GM21381 (cell line): ENCODE results near the gene PIP4P1.
"Not testable (repeated sequence)": the region's sequence is repeated elsewhere in the genome, so short reads cannot be mapped to it uniquely, and the experiment has no call there.

Source experiments
- ATAC-seq: cut with Tn5 transposase; IDR thresholded peaks from one replicate; pipeline ENCODE4 v1.9.1; 2021; ENCODE audit warnings: mild to moderate bottlenecking, moderate library complexity; ENCODE audit not compliant: unreplicated experiment

The PIP4P1 gene

DNA sequence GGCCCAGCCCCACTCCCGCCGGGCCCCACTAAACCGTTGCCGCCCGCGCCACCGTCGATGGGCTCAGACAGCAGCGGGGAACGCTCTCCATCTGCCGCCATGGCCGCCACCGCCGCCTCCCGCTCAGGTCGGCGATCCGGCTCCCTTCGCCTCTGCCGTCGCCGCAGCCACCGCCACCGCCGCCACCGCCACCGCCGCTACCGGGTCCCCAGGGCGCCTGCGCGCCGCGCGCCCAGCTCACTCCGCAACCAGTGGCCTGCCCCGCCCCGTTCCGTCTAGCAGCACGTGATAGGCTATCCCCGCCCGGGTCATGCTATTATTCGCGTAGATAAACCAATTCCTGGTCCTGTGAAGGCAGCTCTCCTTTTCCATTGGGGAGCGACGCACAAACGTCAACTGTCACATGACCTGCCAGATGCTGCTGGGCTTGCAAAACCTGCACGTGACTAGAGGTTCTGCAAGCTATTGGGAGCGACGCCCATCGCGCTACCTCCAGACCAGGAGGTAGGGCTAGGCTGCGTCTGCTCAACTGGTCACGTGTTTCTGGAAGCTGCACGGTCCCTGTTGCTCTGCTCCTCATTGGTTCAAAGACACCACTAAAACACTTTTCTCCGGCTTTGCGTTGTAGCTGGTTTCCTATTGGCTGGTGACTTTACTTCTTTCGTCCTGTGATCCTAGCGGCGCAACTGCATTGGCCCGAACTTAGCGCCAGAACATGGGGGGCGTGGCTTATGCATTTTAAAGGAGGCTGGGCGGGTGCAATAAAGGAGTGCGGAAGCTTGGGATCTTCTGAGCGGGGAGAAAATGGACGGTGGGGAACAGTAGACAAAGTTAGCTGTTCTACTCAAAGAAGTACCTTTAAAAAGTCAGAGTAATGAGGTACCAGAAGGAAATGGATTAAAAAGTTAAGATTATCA is at the start of gene PIP4P1:
TSS of gene PIP4P1 (minus strand) at position 210 of the 917 bp plus-strand sequence. CDS start at position 101, 109 bp downstream.
- peak; percentile 91 for ATAC-seq

DNA sequence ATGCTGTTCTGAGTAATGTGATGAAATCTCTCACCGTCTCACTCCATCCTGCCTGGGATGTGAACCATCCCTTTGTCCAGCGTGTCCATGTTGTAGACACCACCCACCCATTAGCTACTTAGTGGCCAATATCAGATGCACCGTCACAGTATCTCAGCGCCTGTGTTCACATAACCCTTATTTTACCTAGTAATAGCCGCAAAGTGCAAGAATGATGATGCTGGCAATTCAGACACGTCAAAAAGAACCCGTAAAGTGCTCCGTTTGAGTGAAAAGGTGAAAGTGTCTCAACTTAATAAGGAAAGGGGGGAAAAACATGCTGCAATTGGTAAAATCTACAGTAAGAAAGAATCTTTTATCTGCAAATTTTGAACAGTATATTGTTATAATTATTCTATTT is 47.1 kb upstream of the PIP4P1 start:
- ATAC-seq: no peak

DNA sequence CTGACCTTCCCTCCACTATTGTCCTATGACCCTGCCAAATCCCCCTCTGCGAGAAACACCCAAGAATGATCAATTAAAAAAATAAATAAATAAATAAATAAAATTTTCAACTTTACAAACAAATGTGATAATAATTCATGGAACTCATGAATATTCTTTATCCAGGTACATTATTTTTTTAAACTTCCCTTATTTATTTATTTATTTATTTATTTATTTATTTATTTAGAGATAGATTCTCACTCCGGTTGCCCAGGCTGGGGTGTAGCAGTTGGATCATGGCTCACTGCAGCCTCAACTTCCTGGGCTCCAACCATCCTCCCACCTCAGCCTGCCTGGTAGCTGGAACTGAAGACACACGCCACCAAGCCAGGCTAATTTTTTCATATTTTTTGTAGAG is 46.3 kb upstream of the PIP4P1 start:
- not testable (repeated sequence) for ATAC-seq

DNA sequence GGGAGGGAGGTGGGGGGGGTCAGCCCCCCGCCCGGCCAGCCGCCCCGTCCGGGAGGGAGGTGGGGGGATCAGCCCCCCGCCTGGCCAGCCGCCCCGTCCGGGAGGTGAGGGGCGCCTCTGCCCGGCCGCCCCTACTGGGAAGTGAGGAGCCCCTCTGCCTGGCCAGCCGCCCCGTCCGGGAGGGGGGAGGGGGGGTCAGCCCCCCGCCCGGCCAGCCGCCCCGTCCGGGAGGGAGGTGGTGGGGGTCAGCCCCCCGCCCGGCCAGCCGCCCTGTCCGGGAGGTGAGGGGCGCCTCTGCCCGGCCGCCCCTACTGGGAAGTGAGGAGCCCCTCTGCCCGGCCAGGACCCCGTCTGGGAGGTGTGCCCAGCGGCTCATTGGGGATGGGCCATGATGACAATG is 45.5 kb upstream of the PIP4P1 start:
- not testable (repeated sequence) for ATAC-seq

DNA sequence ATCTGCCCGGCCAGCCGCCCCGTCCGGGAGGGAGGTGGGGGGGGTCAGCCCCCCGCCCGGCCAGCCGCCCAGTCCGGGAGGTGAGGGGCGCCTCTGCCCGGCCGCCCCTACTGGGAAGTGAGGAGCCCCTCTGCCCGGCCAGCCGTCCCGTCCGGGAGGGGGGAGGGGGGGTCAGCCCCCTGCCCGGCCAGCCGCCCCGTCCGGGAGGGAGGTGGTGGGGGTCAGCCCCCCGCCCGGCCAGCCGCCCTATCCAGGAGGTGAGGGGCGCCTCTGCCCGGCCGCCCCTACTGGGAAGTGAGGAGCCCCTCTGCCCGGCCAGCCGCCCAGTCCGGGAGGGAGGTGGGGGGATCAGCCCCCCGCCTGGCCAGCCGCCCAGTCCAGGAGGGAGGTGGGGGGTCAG is 45.0 kb upstream of the PIP4P1 start:
- not testable (repeated sequence) for ATAC-seq

DNA sequence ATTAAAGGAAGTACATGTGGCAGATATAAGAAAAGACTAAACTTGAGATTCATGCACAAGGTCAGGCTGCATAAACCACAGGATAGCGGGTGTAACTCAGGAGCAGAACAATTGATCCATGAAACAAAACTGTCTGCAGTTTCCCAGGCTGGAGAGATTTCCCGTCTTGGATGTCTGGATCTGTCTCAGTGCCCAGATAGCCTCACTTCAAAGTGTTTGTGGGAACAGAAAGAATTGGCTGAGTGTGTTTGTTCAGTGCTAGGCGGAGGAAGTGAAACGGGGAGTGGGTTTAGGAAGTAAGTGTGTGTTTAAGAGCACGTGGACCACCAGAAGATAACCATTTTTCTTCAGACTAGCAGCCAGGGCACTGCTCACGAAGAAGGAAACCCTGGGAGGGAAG is 42.7 kb upstream of the PIP4P1 start:
- ATAC-seq: no peak

DNA sequence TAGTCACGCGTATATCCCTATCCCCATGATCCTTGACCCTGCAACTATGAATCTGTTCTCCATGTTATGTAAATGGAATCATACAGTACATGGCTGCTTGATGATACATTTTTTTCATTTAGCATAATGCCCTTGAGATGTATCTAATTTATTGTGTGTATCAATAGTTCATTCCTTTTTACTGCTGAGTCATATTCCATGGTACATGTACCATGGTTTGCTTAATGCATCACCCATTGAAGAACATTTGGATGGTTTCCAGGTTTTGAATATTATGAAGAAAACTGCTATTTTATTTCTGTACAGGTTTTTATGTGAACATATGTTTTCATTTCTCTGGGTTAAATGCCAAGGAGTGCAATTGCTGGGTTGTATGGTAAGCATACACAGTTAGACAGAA is 40.1 kb upstream of the PIP4P1 start:
- no peak for ATAC-seq

DNA sequence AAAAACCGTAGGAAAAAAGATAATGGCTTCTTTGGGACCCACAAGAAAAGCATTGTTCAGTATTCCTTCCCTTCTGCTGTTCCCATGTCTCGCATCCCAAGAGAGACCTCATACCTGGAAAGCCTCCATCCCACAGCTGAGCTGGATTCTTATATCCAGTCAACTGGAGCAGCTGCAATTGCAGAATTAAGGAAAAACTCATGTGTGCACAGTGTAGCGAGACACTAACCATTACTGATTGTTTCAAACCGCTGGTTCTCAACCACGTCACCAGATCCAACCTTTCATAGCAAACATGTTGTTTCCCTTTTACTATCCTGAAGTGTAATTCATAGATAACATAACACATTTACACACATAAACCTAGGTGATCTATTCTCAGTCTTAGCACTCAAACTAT is 38.6 kb upstream of the PIP4P1 start:
- ATAC-seq: no peak

DNA sequence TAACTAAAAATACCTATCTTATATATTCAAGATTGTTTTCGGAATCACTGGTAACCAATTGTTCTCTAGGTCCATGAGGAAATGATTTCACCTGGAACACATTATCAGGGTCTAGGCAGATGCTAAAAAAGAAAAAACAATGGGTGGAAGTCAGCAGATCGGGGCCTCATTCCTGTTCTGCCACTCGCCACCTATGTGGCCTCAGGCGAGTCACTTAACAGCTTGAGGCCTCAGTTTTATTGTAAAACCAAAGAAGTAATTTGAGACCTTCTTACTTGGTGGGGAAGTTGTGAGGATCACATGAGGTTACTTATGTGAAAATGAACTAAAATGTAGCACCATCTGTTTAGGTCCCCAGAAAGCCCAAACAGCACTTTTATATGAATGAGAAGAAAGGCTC is 37.9 kb upstream of the PIP4P1 start:
- ATAC-seq: no peak

DNA sequence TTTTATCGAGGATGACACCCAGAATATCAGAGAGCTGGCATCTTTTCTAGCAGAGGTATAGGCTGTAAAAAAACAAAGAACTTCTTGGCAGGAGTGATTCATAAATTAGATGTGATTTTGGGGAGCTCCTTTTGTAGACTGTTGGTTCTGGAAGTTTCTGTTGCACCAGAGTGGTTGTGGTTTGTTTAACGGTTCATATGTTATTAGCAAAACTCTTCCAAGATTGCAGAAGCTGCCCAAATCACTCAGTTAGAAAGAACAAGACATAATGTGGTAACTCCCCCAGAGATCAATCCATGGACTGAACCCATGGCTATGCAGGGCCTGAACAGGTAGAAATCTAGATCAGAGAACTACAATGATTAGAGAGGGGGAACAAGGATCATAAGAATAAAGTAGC is 37.4 kb upstream of the PIP4P1 start:
- ATAC-seq: no peak

DNA sequence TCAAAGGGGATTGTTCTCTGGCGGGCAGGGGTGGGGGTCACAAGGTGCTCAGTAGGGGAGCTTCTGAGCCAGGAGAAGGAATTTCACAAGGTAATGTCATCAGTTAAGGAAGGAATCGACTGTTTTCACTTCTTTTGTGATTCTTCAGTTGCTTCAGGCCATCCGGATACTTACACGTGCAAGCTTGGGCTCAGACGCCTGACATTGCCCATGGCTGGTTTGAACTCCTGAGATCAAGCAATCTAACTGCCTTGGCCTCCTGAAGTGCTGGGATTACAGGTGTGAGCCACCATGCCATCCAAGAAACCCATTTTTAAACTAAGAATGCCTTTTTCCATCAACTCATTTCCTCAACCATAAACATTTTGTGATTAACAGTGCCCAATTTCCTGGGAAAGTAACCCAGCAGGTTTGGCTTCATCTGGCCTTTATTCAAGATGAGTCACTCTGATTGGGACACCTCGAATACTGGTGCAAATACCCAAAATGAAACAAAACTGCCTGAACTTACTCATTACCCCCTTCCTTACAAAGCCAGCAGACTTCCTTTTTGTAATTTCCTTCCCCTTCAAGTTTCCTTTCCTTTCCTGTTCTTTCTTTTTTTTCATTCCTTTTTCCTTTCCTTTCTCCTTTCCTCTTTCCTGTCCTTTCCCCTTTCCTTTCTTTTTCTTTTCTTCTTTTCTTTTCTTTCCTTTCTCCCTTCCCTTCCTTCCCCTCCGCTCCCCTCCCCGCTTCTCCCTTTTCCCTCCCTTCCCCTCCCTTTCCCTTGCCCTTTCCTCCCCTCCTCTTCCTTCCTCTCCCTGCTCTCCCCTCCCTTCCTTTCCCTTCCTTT is 33.9 kb upstream of the PIP4P1 start:
- no peak for ATAC-seq

DNA sequence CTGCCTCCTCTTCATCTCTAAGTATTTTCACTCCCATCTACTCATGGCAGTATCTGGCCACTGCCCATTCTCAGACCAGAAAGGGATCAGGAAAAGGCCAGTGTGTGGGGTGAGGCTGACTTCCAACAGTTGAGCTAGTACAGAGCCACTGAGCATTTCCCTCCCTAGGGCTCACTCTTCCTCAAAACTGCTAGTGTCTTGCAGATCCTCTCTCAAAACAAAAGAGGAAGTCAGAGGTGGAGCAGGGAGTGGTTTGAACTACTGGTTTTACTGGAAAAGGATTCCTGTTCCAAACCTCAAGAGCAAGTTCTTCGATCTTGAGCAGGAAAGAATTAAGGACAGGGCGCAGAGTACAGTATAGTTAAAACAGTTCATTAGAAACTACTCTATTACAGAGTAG is 32.4 kb upstream of the PIP4P1 start:
- ATAC-seq: no peak

DNA sequence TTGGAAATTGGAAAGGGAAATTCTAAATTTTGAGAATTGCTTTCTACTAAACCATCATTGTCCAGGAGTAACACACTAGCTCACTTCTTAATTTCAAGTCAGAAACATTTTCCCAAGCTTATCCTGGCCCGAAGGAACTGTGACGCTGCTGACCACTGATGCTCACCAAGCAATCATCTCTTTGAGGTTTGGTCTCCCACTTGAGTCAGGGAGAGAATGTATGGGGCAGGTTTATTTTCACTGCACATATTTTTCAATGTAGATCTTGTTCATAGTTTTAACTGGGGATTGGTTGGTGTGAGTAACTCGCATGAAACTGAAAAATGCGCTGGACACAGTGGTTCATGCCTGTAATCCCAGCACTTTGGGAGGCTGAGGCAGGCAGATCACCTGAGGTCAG is 31.3 kb upstream of the PIP4P1 start:
- ATAC-seq: no peak

DNA sequence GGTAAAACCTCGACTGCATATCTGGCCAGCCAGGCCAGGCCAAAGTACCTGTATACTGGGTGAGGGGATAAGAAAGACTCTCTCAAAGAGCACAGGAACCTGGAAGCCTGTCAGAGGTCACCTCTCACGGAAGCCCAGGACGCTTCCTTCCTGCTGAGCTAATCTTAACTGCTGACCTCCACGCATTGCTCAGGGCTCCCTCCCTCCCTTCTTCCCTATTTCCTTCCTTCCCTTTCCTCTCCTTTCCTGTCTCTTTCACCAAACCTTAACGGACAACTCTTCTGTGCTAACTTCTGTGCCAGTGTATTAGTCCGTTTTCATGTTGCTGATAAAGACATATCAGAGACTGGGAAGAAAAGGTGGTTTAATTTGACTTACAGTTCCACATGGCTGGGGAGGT is 29.3 kb upstream of the PIP4P1 start:
- ATAC-seq: no peak

DNA sequence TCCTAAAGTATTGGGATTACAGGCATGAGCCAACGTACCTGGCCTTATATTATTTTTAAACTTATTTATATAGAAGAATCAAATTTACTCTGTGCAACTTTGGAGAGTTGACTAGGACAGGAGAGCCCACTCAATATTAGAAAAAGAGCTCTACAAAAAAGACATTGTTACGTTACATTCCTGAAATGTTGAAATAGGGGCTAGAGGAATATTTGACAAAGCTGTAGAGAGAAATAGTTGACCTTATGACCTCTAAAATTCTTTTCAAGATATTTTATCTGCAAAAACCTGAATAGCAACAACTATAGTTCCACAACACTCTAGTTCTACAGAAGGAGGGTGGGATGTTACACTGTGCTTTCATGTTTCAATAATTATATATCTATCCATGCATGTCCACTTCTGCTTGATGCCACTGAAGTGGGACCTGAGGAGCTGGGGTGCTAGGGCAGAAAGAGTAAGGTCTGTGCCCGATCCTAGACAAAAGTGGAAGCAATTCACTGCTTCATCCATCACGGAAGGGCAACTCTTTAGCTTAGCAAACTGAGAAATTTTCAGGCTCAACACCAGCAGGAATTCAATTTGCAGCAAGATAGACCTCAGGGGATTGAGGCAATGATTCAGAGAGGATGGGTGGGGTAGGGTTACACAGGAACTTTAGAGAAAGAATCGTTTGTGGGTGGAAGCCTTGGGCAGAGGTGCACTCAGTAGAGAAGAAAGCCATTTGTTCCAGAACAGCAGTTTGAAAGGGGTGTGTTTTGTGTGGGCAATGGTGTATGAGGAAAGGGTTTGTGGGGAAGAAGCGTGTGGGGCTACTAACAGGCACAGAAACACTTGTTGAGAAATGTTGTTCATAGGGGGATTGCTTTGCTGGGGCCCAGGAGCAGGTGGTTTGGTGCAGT is 28.1 kb upstream of the PIP4P1 start:
- ATAC-seq: no peak

DNA sequence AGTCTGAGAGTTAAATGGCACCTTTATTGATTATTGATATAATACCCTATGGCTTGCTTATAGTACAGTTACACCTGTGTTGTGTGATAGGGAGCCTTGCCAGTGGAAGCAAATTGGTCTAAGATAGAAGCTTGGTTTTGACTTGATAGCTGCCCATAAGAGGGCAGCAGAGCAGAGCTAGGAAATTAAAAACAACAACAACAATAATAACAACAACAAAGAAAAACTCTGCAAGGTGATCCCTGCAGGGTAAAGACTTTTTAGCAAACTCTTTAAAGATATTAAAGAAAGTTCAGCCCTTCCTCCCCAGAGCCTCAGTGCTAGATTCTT is 26.1 kb upstream of the PIP4P1 start:
- no peak for ATAC-seq

DNA sequence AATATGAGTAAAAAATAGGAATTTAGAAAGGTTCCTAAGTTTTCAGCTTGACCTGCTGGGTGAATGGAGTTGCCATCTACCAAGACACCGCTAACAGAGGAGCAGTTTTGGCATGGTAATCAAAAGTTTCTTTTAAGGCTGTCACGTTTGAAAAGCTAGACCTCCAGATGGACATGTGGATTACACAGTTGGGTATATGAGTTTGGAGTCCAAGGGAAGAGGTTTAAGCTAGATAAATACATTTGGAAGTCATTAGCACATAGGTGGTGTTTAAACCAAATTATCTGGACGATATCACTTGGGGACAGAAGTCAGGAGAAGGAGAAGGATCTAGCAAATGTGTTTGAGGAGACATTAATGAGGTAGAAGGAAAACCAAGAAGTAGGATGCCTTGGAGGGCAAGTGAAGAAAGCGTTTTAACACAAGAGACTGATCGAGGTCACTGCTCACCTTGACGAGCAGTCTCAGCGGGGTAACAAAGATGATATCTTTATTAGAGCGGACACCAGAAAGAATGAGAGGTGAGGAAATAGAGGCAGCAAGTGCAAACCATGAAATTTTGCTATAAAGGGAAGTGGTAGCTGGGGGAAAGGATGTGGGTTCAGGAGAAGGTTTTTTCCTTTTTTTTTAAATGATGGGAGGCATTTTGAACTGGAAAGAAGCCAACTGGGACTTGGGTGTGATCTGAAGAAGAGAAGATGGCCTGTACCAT is 25.6 kb upstream of the PIP4P1 start:
- ATAC-seq: no peak

DNA sequence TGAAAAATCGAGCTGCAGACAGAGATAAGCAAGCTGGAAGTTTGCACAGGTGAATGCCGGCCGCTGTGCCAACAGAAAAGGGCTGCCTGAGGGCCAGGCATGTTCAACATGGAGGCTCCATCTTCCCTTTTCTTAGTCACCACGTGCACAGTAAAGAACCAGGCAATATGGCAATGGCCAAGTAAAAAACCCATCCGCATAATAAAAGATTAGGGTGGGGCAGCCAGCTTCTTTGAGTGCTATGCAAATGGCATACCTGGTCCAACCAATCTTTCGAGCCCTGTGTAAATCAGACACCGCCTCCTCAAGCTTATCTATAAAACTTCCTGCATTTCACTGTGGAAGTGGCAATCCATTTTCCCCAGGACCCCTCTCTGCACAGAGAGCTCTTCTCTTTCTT is 24.7 kb upstream of the PIP4P1 start:
- no peak for ATAC-seq

DNA sequence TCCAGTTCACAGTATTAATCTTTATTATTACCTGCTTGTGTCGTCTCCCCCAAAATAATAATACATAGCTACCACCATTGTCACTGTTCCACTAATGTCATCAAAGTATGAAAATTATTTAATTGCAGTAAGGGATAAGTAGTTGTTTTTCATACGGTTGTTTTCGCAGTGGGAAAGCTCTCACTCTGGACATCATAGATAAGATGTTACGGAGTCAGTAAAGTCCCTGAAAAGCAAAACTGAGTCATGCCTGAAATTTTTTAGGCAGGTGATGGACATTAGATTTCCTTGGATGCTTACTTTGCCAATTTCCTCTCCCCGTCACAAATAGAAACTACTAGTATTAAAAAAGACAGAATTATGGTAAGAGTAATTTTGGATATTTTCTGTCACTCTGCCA is 21.1 kb upstream of the PIP4P1 start:
- ATAC-seq: no peak

DNA sequence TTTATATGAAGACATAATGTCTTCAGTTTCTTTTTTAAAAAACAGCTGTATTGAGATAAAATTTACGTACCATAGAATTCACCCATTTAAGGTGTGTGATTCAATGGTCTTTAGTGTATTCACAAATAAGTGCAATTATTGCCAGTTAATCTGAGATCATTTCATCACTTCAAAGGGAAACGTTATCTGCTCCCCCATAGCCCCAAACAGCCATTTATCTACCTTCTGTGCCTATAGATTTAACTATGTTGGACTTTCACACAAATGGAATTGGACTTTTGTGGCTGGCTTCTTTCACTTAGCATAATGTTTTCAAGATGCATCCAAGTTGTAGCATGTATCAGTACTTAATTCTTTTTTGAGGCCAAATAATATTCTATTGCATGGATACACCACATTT is 17.7 kb upstream of the PIP4P1 start:
- no peak for ATAC-seq
